NCI-H1092 (cell line): ENCODE results near the gene QSER1.
"Not testable (repeated sequence)": the region's sequence is repeated elsewhere in the genome, so short reads cannot be mapped to it uniquely, and the experiment has no call there.

Experiments
- DNase-seq: peaks from one replicate; lab custom pipeline; 2025; lab: John Stamatoyannopoulos, UW

The QSER1 gene

GRCh38 chr11:32892355-32893092 lies at the start of gene QSER1:
Gene QSER1, plus strand, starts transcription at chr11:32892811. Its CDS starts 315 bp downstream, at chr11:32893126.
- peak; percentile 56 for DNase-seq

- DNase-seq: no peak
Measured at GRCh38 chr11:32843544-32843943, 49.1 kb upstream of the QSER1 start.

DNA sequence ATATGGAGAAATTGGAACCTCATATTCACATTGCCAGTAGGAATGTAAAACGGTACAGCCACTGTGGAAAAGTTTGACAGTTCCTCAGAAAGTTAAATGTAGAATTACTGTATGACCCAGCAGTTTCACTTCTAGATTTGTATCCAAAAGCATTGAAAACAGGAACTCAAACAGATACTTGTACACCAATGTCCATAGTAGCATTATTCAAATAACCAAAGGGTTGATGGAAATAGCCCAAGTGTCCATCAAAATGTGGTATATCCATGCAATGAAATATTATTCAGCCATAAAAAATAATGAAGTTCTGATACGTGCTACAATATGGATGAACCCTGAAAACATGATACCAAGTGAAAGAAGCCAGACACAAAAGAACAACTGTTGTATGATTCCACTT lies 45.1 kb upstream of the QSER1 start:
- DNase-seq: no peak

DNA sequence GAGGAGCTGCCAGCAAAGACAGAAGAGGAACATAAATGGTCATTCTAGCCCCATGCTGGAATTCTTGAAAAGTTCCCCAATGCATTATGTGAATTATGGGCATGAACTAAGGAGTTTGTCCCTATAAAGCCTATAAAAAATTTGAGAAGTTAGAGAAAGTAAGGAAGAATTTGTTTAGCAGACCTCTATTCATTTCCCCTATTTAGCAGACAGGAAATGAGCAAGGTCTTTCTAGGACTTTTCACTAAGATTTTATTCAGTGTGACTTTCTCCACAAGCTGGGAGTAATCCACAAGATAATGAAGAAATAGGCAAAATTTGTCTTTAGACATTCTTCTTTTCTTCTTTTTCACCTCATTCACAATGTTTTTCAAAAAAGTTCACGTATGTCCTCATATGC lies 42.9 kb upstream of the QSER1 start:
- no peak for DNase-seq

DNA sequence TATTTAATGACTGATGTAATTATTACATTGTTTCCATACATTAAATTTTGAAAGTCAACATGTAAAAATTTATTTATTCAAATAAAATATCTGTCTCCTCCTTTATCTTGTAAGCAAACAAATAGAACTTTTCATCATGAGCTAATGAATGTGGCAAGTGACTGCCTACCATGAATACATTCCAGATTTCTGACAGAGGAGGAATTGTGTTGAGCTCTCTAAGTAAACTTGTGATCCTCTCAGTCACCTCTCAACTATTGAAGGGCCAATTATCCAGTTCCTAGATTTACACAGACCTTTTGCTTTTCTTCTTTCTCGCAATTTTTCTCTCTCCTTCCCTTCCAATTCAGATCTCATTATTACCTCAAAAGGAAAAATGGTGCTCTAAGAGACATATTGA lies 41.4 kb upstream of the QSER1 start:
- no peak for DNase-seq

DNA sequence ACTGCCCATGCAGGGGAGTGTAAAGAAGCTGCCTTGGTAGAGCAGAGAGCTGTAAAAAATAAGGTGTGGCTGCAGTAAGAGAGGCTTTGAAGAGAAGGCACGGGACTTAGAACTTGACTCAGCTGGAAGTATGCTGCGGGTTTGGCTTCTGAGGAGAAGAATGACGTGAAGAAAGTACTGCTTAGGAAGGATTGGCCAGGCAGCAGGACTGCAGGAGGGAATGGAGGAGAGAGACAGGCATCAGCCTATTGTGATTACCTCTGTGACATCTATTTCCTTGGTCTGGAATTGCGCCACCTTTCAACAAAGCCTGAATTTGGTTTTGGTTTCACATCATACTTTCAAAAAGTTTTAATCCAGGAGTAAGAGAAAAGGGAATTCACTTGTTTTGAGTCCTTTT lies 40.4 kb upstream of the QSER1 start:
- no peak for DNase-seq

DNA sequence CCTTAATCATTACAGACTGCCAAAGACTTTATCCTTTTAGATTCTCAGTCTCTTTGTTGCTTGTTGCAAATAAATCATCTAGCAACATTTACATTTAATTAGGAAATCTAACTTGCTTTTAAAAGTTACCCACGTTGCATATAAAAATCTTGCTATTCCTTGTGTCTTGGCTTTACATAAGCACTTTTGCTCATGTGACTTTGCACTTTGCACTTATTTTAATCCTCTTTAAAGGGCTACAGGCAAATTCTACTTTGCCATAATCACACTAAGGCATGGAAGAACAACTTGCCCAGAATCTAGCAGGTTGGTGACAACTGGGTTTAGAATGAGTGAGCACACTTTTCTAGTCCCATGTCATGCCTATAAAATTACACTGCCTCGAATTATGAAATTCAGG lies 37.0 kb upstream of the QSER1 start:
- no peak for DNase-seq

DNA sequence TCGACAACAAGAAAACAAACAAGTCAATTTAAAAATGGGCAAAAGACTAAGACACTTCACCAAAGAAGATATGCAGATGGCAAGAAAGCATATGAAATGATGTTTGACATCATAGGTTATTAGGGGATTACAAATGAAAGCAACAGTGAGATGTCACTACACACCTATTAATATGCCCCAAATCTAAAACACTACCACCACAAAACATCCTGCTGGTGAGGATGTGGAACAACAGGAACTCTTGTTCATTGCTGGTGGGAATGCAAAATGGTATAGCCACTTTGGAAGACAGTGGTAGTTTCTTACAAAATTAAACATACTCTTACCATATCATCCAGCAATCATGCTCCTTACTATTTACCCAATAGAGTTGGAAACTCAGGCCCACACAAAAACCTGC lies 33.9 kb upstream of the QSER1 start:
- no peak for DNase-seq

GRCh38 chr11:32861850-32862577 lies 30.6 kb upstream of the QSER1 start:
- no peak for DNase-seq

GRCh38 chr11:32864555-32864954 lies 28.1 kb upstream of the QSER1 start:
- no peak for DNase-seq

GRCh38 chr11:32868752-32869151 lies 23.9 kb upstream of the QSER1 start:
- not testable (repeated sequence) for DNase-seq

DNA sequence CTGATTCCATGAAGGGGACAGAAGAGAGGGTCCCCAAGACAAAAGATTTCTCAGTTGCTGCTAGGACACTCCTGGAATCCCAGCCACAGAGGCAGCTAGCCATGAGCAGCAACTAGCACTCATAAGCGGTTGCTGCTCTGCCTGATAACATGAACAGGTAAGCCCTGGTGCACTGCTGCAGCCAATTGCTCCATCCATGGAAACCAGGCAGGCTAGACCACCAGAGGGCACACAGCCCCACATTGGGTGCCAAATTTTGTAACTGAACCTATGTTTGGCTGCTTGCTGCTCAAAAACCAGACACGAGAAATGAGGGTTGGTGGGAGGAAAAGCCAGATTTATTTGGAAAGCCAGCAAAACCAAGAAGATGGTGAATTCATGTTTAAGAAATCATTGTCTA lies 21.9 kb upstream of the QSER1 start:
- DNase-seq: no peak

DNA sequence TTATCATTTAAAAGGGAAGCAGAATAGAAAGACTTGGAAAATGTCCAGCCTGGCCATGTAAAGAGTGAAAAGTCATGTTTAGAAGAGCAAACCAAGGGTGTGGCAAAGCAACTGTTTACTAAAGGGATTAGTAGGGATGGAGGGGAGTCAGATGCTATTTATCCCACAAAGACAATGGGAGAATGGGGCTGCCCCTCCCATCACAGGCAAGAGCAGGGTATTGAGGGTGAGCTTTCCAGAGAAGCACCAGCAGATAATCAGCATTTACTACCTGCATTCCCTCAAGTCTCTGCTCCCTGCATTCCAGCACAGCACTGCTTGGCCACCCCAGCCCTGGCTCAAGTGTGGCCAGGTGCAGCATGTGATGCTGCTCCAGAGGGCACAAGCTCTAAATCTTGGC lies 18.5 kb upstream of the QSER1 start:
- DNase-seq: no peak

DNA sequence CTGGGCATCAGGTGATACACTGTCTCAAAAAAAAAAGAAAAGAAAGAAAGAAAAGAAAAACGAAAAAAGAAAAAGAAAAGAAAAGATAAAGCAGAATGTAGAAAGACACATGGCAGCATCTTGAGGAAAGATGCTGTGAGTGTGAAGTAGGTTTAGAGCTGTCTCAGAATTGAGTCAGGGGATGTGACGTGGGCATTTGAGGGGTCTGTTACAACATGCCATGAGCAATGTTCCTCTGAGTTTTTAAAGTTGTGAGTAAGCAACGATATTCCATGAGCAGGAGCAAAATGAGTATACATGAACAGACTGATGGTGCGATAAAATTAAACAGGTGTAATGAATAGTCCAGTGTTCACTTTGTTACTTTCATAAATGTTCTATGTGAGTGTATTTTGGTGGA lies 11.3 kb upstream of the QSER1 start:
- no peak for DNase-seq

DNA sequence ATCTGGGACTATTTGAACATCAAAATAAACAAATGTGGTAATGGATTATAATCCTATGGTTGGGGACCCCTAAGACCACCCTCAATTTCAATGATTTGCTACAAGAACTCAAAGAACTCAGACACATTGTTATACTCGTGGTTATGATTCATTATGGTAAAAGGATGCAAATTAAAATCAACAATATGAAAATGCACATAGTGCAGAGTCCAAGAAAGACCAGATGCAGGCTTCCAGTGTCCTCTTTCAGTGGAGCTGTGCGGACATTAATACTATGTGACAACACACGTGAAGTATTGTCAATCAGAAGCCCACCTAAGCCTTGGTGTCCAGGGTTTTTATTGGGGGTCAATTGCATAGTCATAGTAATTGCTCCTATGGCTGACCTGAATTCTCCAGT lies 9.2 kb upstream of the QSER1 start:
- no peak for DNase-seq

DNA sequence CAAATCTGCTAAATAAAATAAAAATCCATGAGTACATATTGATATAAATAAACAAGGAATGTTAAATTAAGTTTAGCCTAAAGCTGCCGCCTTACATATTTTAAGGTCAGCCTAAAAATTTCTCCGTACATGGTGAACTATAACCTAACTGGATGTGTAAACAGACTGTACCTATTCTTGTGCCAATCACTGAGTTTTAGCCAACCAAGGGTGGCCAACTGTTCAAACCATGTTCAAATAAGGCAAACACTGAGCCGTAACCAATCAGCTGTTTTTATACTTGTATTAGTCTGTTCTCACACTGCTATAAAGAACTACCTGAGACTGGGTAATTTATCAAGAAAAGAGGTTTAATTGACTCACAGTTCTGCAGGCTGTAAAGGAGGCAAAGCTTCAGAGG lies 8.6 kb upstream of the QSER1 start:
- no peak for DNase-seq

GRCh38 chr11:32884770-32885384 lies 7.7 kb upstream of the QSER1 start:
- DNase-seq: no peak

GRCh38 chr11:32885556-32885955 lies 7.1 kb upstream of the QSER1 start:
- DNase-seq: no peak

DNA sequence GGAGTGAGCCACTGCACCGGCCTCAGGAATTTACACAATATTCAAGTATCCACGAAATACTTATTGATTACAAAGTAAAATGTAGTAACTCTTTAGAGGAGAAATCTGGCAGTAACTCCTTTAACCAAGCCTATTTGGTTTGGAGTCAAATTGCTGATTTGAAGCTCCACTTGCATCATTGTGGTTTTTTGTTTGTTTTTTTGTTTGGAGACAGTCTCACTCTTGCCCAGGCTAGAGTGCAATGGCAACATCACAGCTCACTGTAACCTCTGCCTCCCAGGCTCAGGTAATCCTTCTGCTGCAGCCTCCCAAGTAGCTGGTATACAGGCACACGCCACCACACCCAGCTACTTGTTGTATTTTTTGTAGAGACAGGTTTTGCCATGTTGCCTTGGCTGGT lies 6.4 kb upstream of the QSER1 start:
- DNase-seq: no peak

- not testable (repeated sequence) for DNase-seq
Measured at GRCh38 chr11:32887707-32888383, 4.8 kb upstream of the QSER1 start.

DNA sequence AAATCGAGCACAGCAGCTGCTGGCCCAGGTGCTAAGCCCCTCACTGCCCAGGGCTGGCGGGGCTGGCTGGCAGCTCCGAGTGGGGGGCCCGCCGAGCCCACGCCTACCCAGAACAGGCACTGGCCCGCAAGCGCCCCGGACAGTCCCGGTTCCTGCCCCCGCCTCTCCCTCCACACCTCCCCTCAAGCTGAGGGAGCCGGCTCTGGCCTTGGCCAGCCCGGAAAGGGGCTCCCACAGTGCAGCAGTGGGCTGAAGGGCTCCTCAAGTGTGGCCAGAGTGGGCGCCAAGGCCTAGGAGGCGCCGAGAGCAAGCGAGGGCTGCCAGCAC lies 4.3 kb upstream of the QSER1 start:
- DNase-seq: not testable (repeated sequence)

DNA sequence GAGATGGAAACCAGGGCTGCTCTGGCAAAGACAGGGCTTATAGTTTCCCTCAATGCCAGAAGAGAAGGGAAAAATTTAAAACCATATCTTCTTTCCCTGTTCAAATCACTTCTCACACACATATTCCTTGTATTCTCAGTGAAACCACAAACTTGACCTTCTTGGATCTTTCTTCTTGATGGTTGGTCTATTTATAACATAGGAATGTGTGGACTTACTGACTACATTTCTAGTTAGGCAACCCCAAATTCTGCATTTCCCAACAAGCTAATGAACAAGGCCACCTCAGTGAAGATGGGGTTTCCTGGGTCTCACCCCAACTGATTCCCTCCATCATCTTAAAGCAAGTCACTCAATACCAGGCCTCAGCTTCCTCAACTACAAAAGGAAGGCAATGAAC lies 3.8 kb upstream of the QSER1 start:
- no peak for DNase-seq
